Neural cell (in vitro differentiated cells): Measurements from ENCODE around the gene C21orf58.

Source experiments
- CTCF ChIP-seq: fragments of 450-650 bp; IDR thresholded peaks from 2 replicates; pipeline ENCODE4 v1.5.1; 2014; ENCODE audit warnings: antibody characterized with exemption, mild to moderate bottlenecking, moderate library complexity; ENCODE audit not compliant: poor library complexity, severe bottlenecking
- RAD21 ChIP-seq: fragments of 450-650 bp; conservative IDR thresholded peaks from 2 replicates; pipeline ENCODE4 v1.6.1; 2014; ENCODE audit warnings: antibody characterized with exemption, mild to moderate bottlenecking, moderate library complexity

- TF ChIP-seq CTCF (no peak), RAD21 (no peak)
These were observed 26.9 kb upstream of the C21orf58 start for GRCh38 chr21:46350571-46350970.
